Nephron progenitor cell (in vitro differentiated cells): ENCODE data around the gene ANKRD13D.

Source experiments
- DNase-seq: peaks from one replicate; pipeline ENCODE4 v3.0.0; 2021
- H3K27ac Mint-ChIP-seq: 2 replicates; pipeline ENCODE4 v1.8.0; 2021; ENCODE audit warnings: mild to moderate bottlenecking, moderate library complexity, mixed read lengths
- H3K27me3 Mint-ChIP-seq: 2 replicates; pipeline ENCODE4 v1.8.0; 2021; ENCODE audit warnings: mild to moderate bottlenecking, low read depth, mixed read lengths; ENCODE audit not compliant: poor library complexity
- H3K36me3 Mint-ChIP-seq: 2 replicates; pipeline ENCODE4 v1.8.0; 2021; ENCODE audit warnings: low read depth, mixed read lengths
- H3K4me1 Mint-ChIP-seq: 2 replicates; pipeline ENCODE4 v1.8.0; 2021; ENCODE audit warnings: mixed read lengths
- H3K4me3 Mint-ChIP-seq: 2 replicates; pipeline ENCODE4 v1.8.0; 2021; ENCODE audit warnings: mild to moderate bottlenecking, moderate library complexity, mixed read lengths
- H3K9me3 Mint-ChIP-seq: 2 replicates; pipeline ENCODE4 v1.8.0; 2021; ENCODE audit warnings: mild to moderate bottlenecking, moderate library complexity, mixed read lengths
- CTCF ChIP-seq: fragments of 200-600 bp; sonication (generic); IDR thresholded peaks from 2 replicates; pipeline ENCODE4 v1.5.0; 2021; ENCODE audit warnings: antibody characterized with exemption

ANKRD13D gene

GRCh38 chr11:67289226-67289650 lies at the start of gene ANKRD13D:
Gene ANKRD13D, plus strand, starts transcription at chr11:67289303. Its CDS starts 158 bp downstream, at chr11:67289461.
- Mint-ChIP-seq H3K27me3 (no peaks in the 10 kb centered on the region), H3K9me3 (peaks cover 7% of the 10 kb centered on the region), H3K4me3 (peak within 1 kb of the TSS; percentile 90), H3K27ac (peak within 1 kb of the TSS; percentile 95), H3K36me3 (peaks cover 26% of the 10 kb centered on the region), H3K4me1 (peaks cover 34% of the 10 kb centered on the region)
- no peak for DNase-seq
- no peak for TF ChIP-seq CTCF

- H3K4me3 Mint-ChIP-seq = peak overlapping the region; percentile 99
- peak; percentile 93 for DNase-seq
- no peaks in the 10 kb centered on the region for H3K27me3 Mint-ChIP-seq
- peaks cover 29% of the 10 kb centered on the region for H3K36me3 Mint-ChIP-seq
- peaks cover 45% of the 10 kb centered on the region for H3K4me1 Mint-ChIP-seq
- H3K27ac Mint-ChIP-seq = peak overlapping the region; percentile 100
- H3K9me3 Mint-ChIP-seq = no peaks in the 10 kb centered on the region
- TF ChIP-seq CTCF = no peak
Measured at GRCh38 chr11:67239783-67240575, 49.1 kb upstream of the ANKRD13D start.

GRCh38 chr11:67240576-67241389 lies 48.3 kb upstream of the ANKRD13D start:
- peaks cover 45% of the 10 kb centered on the region for H3K4me1 Mint-ChIP-seq
- peak overlapping the region; percentile 99 for H3K4me3 Mint-ChIP-seq
- peak; percentile 55 for DNase-seq
- no peak for TF ChIP-seq CTCF
- H3K27me3 Mint-ChIP-seq = no peaks in the 10 kb centered on the region
- no peaks in the 10 kb centered on the region for H3K9me3 Mint-ChIP-seq
- peaks cover 37% of the 10 kb centered on the region for H3K36me3 Mint-ChIP-seq
- peak overlapping the region; percentile 100 for H3K27ac Mint-ChIP-seq

GRCh38 chr11:67242548-67242947 lies 46.6 kb upstream of the ANKRD13D start:
- peak overlapping the region; percentile 99 for H3K4me3 Mint-ChIP-seq
- TF ChIP-seq CTCF = no peak
- no peaks in the 10 kb centered on the region for H3K9me3 Mint-ChIP-seq
- no peak for DNase-seq
- H3K4me1 Mint-ChIP-seq = peaks cover 45% of the 10 kb centered on the region
- H3K27me3 Mint-ChIP-seq = no peaks in the 10 kb centered on the region
- peak overlapping the region; percentile 28 for H3K27ac Mint-ChIP-seq
- H3K36me3 Mint-ChIP-seq = peaks cover 52% of the 10 kb centered on the region

- TF ChIP-seq CTCF = no peak
- H3K27ac Mint-ChIP-seq = no peak overlapping the region
Measured at GRCh38 chr11:67243051-67243450, 46.1 kb upstream of the ANKRD13D start.

More at GRCh38 chr11:67243051-67243450, 46.1 kb upstream of the ANKRD13D start:
- Mint-ChIP-seq H3K4me1 (peaks cover 44% of the 10 kb centered on the region), H3K9me3 (no peaks in the 10 kb centered on the region), H3K4me3 (peak overlapping the region; percentile 99), H3K36me3 (peaks cover 55% of the 10 kb centered on the region), H3K27me3 (no peaks in the 10 kb centered on the region)
- no peak for DNase-seq
